Stomach (tissue), 9 donors: ENCODE results near the gene DIPK1B. TPM values are rescaled to one million over a fixed set of nuclear protein-coding genes. Genes with fewer than 3 reads are reported as not detected.

Source experiments
- DNase-seq, 2 donors: peaks; one replicate each; pipeline versions ENCODE4 v3.0.0 to v3.0.0-alpha.2; 2013 to 2019
- H3K27ac ChIP-seq, 5 donors: fragments of 200-600 bp in 4 of 5; sonication (generic) in 4 of 5; one replicate each; pipeline ENCODE4 v1.5.1; 2013 to 2019; ENCODE audit warnings: mild to moderate bottlenecking in 1 of 5, moderate library complexity in 1 of 5
- H3K27me3 ChIP-seq, 3 donors: fragments of 200-600 bp; sonication (generic); one replicate each; pipeline ENCODE4 v1.5.1; 2017 to 2019; ENCODE audit warnings: mixed run types in 1 of 3
- H3K36me3 ChIP-seq, 4 donors: fragments of 200-600 bp; sonication (generic); 1 replicate in 3 of 4; 2 replicates in 1 of 4; pipeline ENCODE4 v1.5.1; 2016 to 2019
- H3K4me1 ChIP-seq, 4 donors: fragments of 200-600 bp; sonication (generic); one replicate each; pipeline ENCODE4 v1.5.1; 2016 to 2019
- H3K4me3 ChIP-seq, 4 donors: fragments of 200-600 bp; sonication (generic) in 3 of 4; one replicate each; pipeline ENCODE4 v1.5.1; 2016 to 2019; ENCODE audit warnings: mild to moderate bottlenecking in 1 of 4
- H3K9me3 ChIP-seq, 4 donors: fragments of 200-600 bp; sonication (generic); one replicate each; pipeline ENCODE4 v1.5.1; 2016 to 2019
- CTCF ChIP-seq, 7 experiments: fragments of 450-650 bp in 4 of 7; fragments of 200-600 bp in 3 of 7; sonication (generic) in 3 of 7; IDR thresholded peaks; one replicate each; pipeline ENCODE4 v1.5.1; 2016 to 2019; ENCODE audit warnings: antibody characterized with exemption in 7 of 7, control low read depth in 2 of 7, mild to moderate bottlenecking in 1 of 7
- EP300 ChIP-seq: sonication (generic); formaldehyde crosslinking; IDR thresholded peaks from one replicate; pipeline ENCODE4 v1.6.1; 2017; ENCODE audit warnings: antibody characterized with exemption
- POLR2A ChIP-seq, 4 donors: fragments of 450-650 bp; IDR thresholded peaks; one replicate each; pipeline ENCODE4 v1.6.1; 2016; ENCODE audit warnings: antibody characterized with exemption in 4 of 4, control low read depth in 2 of 4, mild to moderate bottlenecking in 1 of 4, moderate library complexity in 1 of 4
- POLR2AphosphoS5 ChIP-seq, 3 donors: sonication (generic); formaldehyde crosslinking; IDR thresholded peaks; one replicate each; pipeline ENCODE4 v1.6.1; 2016; ENCODE audit warnings: antibody characterized with exemption in 3 of 3
- WGBS, 5 donors: extraction: QIAGEN DNeasy Blood & Tissue Kit in 3 of 5; methylation state at CpG; one replicate each; pipeline versions ENCODE4 v1.1.5 to v1.1.7; 2013 to 2018; 5-methylcytosine and 5-hydroxymethylcytosine counted together
- intact Hi-C: fragments of 100-400 bp; cut with DNase I; formaldehyde crosslinking; loops from one replicate; pipeline ENCODE4 v1.15.1; 2023; ENCODE audit warnings: low total_unique reads
- polyA plus RNA-seq, 3 donors: library from polyadenylated mRNA; stranded (reverse); fragments of 200-250 nt; gene quantifications; one replicate each; pipeline ENCODE4 v1.2.3, GENCODE V29; 2013
- total RNA-seq, 5 donors: library from RNA; depleted of rRNA; stranded (reverse); fragments of >200 nt; gene quantifications; one replicate each; pipeline versions ENCODE4 v1.1.0 to v1.2.3, GENCODE V29; 2014 to 2016
- donor health status: healthy with polysubstance abuse.
- donor health status: Bipolar disorder and iron deficiency.
- donor health status: healthy.

DIPK1B gene
- total and polyA plus RNA-seq, 8 donors: 0.45 to 10.4 (median 4.0) TPM; not detected in 1

DNA sequence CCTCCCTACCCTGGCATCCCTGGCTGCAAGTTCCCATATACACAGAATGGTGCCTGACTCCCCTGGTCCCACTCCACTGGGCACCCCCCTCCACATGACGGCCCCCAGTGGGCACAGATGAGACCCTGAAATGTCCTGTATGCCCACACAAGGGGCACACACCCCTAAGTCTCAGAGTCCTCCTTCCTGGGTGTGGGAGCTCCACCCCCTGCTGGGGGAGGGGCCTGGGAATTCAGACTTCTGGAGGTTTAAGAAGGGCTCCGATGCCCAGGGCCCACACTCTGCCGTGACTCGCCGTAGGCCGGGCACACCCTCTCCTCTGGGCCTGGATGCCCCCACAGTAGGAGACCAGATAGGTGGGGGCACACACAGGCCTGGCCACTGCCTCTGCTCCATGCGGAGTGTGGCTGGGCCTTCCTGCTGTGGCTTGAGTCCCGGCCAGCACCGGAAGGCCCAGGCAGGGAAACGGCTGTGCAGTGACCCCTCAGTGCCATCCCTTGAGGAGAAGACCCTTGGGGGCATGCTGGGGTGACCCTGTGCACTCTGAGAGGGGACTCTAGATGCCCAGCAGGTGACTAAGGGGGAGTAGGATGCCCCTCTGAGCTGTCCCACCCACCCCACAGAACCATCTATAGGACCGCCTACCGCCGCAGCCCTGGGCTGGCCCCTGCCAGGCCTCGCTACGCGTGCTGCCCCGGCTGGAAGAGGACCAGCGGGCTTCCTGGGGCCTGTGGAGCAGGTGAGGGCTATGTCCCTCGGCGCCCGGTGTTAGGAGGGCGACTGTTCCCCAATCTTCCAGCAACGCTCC lies 43.2 kb upstream of the DIPK1B start:
- peak overlapping the region in 1 of 5 donors; percentile 3 for H3K27ac ChIP-seq
- TF ChIP-seq POLR2AphosphoS5 (IDR thresholded peaks at IDR 0.05) (peak in 1 of 3 donors; percentile 2), POLR2A (IDR thresholded peaks at IDR 0.05) (no peak), EP300 (no peak)
- peaks cover 11 to 44% (median 33%) of the 10 kb centered on the region in 4 donors for H3K4me1 ChIP-seq
- WGBS, 5 donors: 39 to 59% (median 58%) methylated on average over 8 to 23 of the region's 23 CpGs
- H3K9me3 ChIP-seq: no peaks in the 10 kb centered on the region
- intact Hi-C loops: no loop called here
- H3K4me3 ChIP-seq: peak overlapping the region; percentile 8 to 52 (median 48)
- H3K36me3 ChIP-seq: peaks cover 4 to 21% (median 20%) of the 10 kb centered on the region in 4 donors
- no peak for DNase-seq
- peaks cover 0 to 73% (median 43%) of the 10 kb centered on the region in 3 donors for H3K27me3 ChIP-seq

GRCh38 chr9:136669791-136670464 lies 42.4 kb upstream of the DIPK1B start:
- Histone ChIP-seq H3K4me1 (peaks cover 10 to 45% (median 34%) of the 10 kb centered on the region in 4 donors), H3K4me3 (peak overlapping the region; percentile 8 to 52 (median 48)), H3K9me3 (no peaks in the 10 kb centered on the region), H3K27me3 (peaks cover 0 to 65% (median 37%) of the 10 kb centered on the region in 3 donors), H3K36me3 (peaks cover 8 to 29% (median 28%) of the 10 kb centered on the region in 4 donors), H3K27ac (no peak overlapping the region)
- DNase-seq: no peak
- intact Hi-C loops: no loop called here
- TF ChIP-seq CTCF (IDR thresholded peaks at IDR 0.05) (no peak), POLR2A (IDR thresholded peaks at IDR 0.05) (no peak), EP300 (no peak), POLR2AphosphoS5 (IDR thresholded peaks at IDR 0.05) (no peak)
- 39 to 57% (median 43%) methylated on average over 20 to 23 of the region's 23 CpGs for WGBS, 5 donors

DNA sequence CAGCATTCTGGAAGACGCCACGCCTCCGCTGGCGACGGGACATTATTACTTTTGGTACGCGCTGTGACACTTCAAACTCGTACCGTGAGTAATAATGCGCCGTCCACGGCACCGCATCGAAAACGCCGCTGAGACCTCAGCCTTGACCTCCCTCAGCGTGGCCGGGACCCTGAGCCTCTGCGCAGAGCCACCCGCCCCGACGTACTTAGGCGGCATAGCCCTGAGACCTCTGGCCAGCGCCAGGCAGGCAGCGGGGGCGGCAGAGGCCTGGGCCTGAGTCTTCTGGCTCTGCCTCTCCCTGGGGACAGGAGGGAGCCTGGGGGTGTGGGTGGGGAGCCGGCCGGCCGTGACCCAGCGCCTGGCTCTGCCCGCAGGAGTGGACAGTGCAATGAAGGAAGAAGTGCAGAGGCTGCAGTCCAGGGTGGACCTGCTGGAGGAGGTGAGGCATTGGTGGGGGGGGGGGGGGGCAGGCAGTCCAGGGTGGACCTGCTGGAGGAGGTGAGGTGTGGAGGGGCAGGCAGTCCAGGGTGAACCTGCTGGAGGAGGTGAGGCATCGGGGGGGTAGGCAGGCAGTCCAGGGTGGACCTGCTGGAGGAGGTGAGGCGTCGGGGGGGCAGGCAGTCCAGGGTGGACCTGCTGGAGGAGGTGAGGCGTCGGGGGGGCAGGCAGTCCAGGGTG lies 41.7 kb upstream of the DIPK1B start:
- TF ChIP-seq EP300 (no peak), POLR2AphosphoS5 (IDR thresholded peaks at IDR 0.05) (peak in 1 of 3 donors; percentile 10), CTCF (IDR thresholded peaks at IDR 0.05) (no peak), POLR2A (IDR thresholded peaks at IDR 0.05) (no peak)
- WGBS, 5 donors: 64 to 82% (median 69%) methylated on average over 30 to 36 of the region's 36 CpGs
- peaks cover 9 to 34% (median 31%) of the 10 kb centered on the region in 4 donors for H3K36me3 ChIP-seq
- intact Hi-C loops: no loop called here
- no peak for DNase-seq
- H3K4me3 ChIP-seq: peak overlapping the region in 1 of 4 donors; percentile 52
- H3K4me1 ChIP-seq: peaks cover 4 to 46% (median 35%) of the 10 kb centered on the region in 4 donors
- no peaks in the 10 kb centered on the region for H3K9me3 ChIP-seq
- peaks cover 0 to 59% (median 31%) of the 10 kb centered on the region in 3 donors for H3K27me3 ChIP-seq
- H3K27ac ChIP-seq: no peak overlapping the region

DNA sequence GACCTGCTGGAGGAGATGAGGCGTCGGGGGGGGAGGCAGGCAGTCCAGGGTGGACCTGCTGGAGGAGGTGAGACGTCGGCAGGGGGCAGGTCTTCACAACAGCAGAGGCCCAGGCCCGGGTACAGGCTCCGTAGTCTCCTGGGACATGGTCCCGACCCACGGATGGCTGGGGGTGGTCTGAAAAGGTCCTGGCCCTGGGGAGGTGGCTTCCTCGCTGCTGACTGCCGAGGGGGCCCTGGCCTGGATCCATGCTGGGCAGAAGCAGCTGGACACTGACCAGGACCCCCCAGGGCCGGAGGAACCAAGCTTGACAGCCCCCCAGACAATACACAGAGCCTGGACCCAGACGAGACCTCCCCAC lies 41.1 kb upstream of the DIPK1B start:
- Histone ChIP-seq H3K9me3 (no peaks in the 10 kb centered on the region), H3K36me3 (peaks cover 14 to 40% (median 36%) of the 10 kb centered on the region in 4 donors), H3K4me1 (peaks cover 1 to 47% (median 34%) of the 10 kb centered on the region in 4 donors), H3K27ac (no peak overlapping the region), H3K4me3 (no peak overlapping the region), H3K27me3 (peaks cover 0 to 56% (median 29%) of the 10 kb centered on the region in 3 donors)
- 17 to 60% (median 34%) methylated on average over 2 to 12 of the region's 12 CpGs for WGBS, 5 donors
- intact Hi-C loops: no loop called here
- no peak for TF ChIP-seq POLR2A (IDR thresholded peaks at IDR 0.05)
- no peak for TF ChIP-seq CTCF (IDR thresholded peaks at IDR 0.05)
- no peak for TF ChIP-seq POLR2AphosphoS5 (IDR thresholded peaks at IDR 0.05)
- no peak for TF ChIP-seq EP300
- no peak for DNase-seq
